ENCODE measurements around the gene CDH3.

CDH3 gene

GRCh38 chr16:68612996-68613395 is 32.1 kb upstream of the CDH3 start:
- in situ Hi-C loops (cut with HindIII; ENCODE audit: low sequenced_read_pairs), result no loop called here
- no peak for DNase-seq (ENCODE audit: low read depth)
- no peak for TF ChIP-seq CTCF (IDR thresholded peaks at IDR 0.05; ENCODE audit: low read depth, low read length, missing control alignments)
- no peak overlapping the region for H3K4me3 ChIP-seq (ENCODE audit: low read depth, low read length)

GRCh38 chr16:68617734-68618133 is 27.4 kb upstream of the CDH3 start:
- no peak for DNase-seq (ENCODE audit: low read depth)
- H3K4me3 ChIP-seq (ENCODE audit: low read depth, low read length), result no peak overlapping the region
- no peak for TF ChIP-seq CTCF (IDR thresholded peaks at IDR 0.05; ENCODE audit: low read depth, low read length, missing control alignments)
- in situ Hi-C loops (cut with HindIII; ENCODE audit: low sequenced_read_pairs), result no loop called here

GRCh38 chr16:68626557-68626956 is 18.6 kb upstream of the CDH3 start:
- in situ Hi-C loops (cut with HindIII; ENCODE audit: low sequenced_read_pairs), result no loop called here
- TF ChIP-seq CTCF (IDR thresholded peaks at IDR 0.05; ENCODE audit: low read depth, low read length, missing control alignments), result no peak
- H3K4me3 ChIP-seq (ENCODE audit: low read depth, low read length), result no peak overlapping the region
- DNase-seq (ENCODE audit: low read depth), result no peak

- TF ChIP-seq CTCF (IDR thresholded peaks at IDR 0.05; ENCODE audit: low read depth, low read length, missing control alignments), result no peak
- no peak overlapping the region for H3K4me3 ChIP-seq (ENCODE audit: low read depth, low read length)
- DNase-seq (ENCODE audit: low read depth), result no peak
- in situ Hi-C loops (cut with HindIII; ENCODE audit: low sequenced_read_pairs), result no loop called here
These were observed 17.1 kb upstream of the CDH3 start for GRCh38 chr16:68627951-68628425.

- DNase-seq (ENCODE audit: low read depth), result no peak
- no peak for TF ChIP-seq CTCF (IDR thresholded peaks at IDR 0.05; ENCODE audit: low read depth, low read length, missing control alignments)
- in situ Hi-C loops (cut with HindIII; ENCODE audit: low sequenced_read_pairs), result no loop called here
These were observed 15.7 kb upstream of the CDH3 start for GRCh38 chr16:68629351-68629910.

GRCh38 chr16:68636064-68636560 is 9.0 kb upstream of the CDH3 start:
- DNase-seq (ENCODE audit: low read depth), result no peak
- in situ Hi-C loops (cut with HindIII; ENCODE audit: low sequenced_read_pairs), result no loop called here
- TF ChIP-seq CTCF (IDR thresholded peaks at IDR 0.05; ENCODE audit: low read depth, low read length, missing control alignments), result no peak
- H3K4me3 ChIP-seq (ENCODE audit: low read depth, low read length), result no peak overlapping the region

More at GRCh38 chr16:68629351-68629910, 15.7 kb upstream of the CDH3 start:
- H3K4me3 ChIP-seq (ENCODE audit: low read depth, low read length), result no peak overlapping the region

Measured in astrocyte of the cerebellum (primary cell).